ENCODE data around the gene TMEM169.
"Not testable (repeated sequence)": the region's sequence is repeated elsewhere in the genome, so short reads cannot be mapped to it uniquely, and the experiment has no call there.

TMEM169 gene

DNA sequence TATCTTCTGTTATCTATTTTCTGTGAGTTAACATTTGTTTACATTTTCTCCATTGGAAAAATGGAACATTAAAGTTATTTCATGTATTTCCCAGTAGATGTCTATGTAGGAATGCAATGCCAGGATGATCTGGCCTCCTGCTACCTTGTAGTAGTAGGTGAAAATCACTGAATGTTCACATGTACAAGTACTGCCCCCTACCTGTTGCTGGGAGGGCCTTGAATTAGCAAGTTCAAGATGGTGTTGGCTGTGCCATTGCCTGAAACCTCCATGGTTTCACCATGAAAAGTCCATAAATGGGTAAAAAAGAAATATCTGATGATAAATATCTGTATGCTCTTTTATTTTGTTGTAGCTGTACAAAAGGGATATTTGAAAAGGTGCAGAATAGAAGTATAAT is 58.2 kb downstream of the TMEM169 start:
- no peak for DNase-seq

DNA sequence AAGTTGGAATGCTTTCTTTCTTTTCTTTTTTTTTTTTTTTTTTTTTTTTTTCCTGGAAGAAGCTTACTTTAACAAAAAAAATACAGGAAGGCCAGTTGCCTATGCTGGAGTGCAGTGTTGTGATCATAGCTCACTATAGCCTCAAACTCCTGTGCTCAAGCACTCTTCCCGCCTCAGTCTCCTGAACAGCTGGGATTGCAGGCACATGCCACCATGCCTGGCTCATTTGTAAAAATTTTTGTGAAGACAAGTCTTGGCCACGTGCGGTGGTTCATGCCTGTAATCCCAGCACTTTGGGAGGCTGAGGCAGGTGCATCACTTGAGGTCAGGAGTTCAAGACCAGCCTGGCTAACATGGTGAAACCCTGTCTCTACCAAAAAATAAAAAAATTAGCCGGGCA is 59.8 kb downstream of the TMEM169 start:
- not testable (repeated sequence) for DNase-seq

DNA sequence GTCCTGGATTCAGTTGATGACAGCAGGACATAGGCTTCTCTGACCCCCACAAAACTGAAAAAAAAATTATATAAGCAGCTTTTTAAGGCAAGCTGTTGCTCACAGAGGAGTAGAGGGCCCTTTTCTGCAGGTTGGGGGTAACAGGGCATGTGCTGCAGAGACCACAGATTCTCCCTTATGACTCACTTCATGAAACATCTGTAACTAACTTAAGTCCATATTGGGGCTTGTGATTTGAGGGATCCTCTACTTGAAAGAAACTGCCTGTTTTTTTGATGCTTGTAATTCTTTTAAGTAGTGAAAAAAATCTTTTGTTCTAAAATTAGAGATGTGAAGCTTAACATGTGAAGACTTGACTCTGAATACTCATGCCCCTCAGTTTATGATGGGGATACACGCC is 60.8 kb downstream of the TMEM169 start:
- no peak for DNase-seq

DNA sequence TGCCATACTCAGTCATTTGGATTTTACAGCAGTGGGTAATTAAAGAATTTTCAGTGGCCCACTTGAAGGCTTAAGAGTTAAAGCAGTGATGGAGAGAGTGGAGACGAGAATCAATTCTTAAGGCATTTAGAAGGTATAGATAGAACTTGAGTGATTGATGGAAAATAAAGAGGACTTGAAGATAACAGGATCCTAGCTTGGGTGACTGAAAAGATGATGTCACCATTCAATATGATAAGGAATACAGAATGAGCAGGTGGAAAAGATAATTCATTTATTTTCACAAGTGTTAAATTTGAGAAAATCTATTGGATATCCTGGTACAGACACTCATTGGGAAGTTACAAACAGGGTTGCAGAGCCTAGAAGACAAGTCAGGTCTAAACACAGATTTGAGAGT is 62.7 kb downstream of the TMEM169 start:
- no peak for DNase-seq

DNA sequence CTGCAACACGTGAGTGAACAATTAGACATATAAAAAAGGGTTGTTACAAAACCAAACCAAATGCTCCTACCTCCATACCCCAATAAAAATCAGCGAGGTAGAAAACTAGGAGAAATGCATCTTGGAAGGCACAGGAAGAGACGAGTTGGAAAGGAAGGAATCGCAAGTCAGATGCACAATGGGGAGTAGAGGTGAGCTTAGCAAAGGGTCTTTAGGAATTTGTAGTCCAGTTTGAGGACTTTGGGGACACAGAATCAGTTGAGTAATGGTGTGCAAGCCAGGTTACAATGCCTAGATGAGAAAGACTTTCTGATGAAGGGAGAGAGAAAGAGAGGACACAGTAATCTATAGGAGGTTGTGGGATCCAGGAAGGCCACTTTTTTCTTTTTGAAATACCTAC is 63.1 kb downstream of the TMEM169 start:
- no peak for DNase-seq

DNA sequence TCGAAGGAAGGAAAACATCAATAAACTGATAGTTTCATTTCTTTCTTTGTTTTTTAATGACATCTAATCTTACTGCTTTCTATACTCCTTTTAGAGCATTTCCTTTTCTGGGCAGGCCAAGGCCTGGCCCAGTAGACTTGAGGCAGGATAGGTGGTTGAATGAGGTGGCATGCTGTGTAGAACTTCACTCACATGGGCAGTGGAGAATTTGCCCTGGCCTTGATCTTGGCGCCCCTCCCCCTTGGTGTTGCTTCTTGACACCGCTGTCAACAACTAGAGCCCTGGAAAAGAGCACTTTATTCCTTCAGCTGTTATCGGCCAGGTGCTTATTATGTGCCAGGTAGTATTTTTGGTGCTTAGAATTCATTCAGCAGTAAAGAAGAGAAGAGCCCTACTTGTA is 64.9 kb downstream of the TMEM169 start:
- no peak for DNase-seq

DNA sequence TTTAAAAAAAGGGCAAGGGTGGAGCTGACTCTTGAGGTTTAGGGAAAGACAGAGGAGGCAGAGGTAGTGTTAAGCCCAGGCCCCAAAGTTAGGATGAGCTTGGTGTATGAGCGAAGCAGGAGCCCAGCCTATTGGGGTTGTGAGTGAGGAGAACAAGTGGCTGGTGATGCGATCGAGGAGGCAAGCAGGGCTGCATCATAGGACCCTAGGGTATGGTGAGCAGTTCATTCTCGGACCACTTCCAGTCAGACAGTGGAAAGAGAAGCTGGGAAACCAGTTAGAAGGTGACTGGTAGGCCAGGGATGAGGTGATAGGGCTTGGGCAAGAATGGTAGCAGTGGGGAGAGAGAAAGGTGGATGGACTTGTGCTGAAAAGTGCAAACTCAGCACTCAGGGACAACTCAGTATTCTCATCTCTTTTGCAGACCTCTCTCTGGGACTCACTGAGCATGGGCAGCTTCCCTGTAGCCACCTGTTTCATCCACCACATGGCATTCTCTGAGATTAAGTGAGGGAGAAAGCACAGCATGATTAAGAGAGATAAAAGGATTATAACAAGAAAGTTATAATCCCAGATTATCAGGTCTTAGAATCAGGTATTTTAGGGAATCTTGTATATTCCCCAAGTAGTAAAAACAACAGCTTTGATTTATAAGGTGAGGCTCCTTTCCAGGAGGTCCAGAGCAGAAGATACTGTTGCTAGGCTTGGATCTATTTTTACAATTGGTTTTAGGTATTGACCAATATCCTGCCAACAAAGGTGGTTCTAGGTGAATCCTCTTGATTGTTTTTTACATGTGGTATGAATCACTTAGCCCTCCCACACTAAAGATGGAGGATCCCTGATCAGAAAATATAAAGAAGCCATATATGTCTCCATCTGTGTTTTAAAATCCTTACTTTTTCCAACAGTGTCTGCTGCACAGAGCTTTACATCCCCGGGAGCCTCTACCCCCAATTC is 65.7 kb downstream of the TMEM169 start:
- no peak for DNase-seq

DNA sequence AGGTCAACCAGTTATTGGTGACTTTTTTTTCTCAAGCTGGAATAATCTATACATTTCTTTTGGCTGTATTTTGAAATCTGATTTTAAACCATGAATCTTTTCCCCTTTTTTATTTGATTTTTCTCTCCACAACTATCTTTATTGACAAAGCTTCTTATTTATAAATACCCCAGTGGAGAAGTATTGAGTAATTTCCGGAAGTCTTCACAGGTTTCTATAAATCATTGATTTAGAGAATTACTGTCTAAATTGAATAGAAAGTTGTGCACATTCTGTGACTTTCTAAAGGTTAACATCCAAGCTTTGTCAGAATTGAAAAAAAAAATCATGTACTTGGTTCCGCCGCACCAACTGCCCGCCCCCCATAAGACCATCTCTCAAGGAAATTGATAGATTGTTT is 67.3 kb downstream of the TMEM169 start:
- DNase-seq = no peak

DNA sequence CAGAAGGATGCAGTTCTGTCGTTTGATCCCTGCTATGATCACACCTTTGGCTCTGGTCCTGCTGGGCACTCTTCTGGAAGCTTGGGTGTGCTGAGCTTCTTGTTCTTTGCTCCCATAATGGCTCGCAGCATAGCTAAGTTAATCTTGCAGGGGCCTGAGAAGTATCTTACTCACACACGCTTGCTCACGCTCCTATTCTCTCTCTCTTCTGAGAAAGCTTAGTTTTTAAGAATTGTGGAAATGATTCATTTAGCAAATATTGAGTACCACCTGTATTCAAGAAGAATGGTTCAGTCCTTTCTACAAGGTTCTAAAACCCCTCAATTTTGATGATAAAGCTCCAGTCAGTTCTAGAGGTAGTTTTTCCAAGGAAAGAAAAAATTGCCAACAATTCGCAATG is 68.0 kb downstream of the TMEM169 start:
- no peak for DNase-seq

DNA sequence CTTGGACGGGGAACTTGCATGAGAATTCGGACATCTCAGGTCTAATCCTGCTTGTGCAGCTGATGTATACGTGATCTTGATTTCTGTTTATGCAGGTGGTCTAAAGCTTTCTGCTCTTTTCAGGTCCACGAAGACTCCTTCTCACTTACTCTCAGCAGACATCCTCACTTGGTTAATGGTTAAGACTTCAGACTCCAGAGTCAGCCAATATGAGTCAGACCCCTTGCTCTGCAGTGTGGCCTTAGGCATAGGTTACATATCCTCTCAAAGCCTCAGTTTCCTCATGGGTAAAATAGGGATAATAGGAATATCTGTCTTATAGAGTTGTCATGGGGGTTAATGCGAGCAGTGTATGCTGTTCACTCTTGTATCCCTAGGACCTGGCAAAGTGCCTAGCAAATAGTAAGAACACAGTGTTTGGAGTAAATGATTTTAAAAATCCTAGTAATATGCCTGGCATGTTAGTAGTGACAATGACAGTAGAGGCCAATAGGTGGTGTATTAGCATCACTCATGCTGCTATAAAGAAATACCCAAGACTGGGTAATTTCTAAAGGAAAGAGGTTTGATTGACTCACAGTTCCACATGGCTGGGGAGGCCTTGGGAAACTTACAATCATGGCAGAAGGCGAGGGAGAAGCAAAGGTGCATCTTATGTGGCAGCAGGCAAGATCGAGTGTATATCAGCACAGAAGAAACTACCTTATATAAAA is 69.8 kb downstream of the TMEM169 start:
- no peak for DNase-seq

Data from NCI-H345 (cell line).